ENCODE results near the gene CLSTN2. TPM values are rescaled to one million over a fixed set of nuclear protein-coding genes. Genes with fewer than 3 reads are reported as not detected.

Gene CLSTN2
- total RNA-seq, 1 experiment from 2014 or later = not detected

- ChIA-PET POLR2A (ENCODE audit: unreplicated experiment) (no interaction called here), CTCF (no interaction called here)
- no peak overlapping the region for H3K4me3 ChIP-seq
- H3K36me3 ChIP-seq (ENCODE audit: low read depth) = no peaks in the 10 kb centered on the region
- peaks cover 4% of the 10 kb centered on the region; the same call in 1 of the 2 replicates for H3K4me1 ChIP-seq (replicated peaks; ENCODE audit: insufficient read depth)
- no peaks in the 10 kb centered on the region for H3K27me3 ChIP-seq (ENCODE audit: insufficient read depth, low read depth)
- H3K4me2 ChIP-seq = no peak overlapping the region
- H3K27ac ChIP-seq = no peak overlapping the region
- intact Hi-C loops (cut with micrococcal nuclease; ENCODE audit: unreplicated experiment) = no loop called here
- no TSS peak for BruUV-seq (replicated peaks)
- H2AFZ ChIP-seq = no peak overlapping the region
- no peaks in the 10 kb centered on the region for H3K79me2 ChIP-seq (ENCODE audit: low read depth)
- H4K20me1 ChIP-seq (ENCODE audit: insufficient read depth) = no peaks in the 10 kb centered on the region
- H3K9me3 ChIP-seq (ENCODE audit: insufficient read depth, low read depth) = no peaks in the 10 kb centered on the region
- no peak for TF ChIP-seq EZH2 (IDR thresholded peaks at IDR 0.05; ENCODE audit: low read depth)
- TF ChIP-seq, protein P1, sequence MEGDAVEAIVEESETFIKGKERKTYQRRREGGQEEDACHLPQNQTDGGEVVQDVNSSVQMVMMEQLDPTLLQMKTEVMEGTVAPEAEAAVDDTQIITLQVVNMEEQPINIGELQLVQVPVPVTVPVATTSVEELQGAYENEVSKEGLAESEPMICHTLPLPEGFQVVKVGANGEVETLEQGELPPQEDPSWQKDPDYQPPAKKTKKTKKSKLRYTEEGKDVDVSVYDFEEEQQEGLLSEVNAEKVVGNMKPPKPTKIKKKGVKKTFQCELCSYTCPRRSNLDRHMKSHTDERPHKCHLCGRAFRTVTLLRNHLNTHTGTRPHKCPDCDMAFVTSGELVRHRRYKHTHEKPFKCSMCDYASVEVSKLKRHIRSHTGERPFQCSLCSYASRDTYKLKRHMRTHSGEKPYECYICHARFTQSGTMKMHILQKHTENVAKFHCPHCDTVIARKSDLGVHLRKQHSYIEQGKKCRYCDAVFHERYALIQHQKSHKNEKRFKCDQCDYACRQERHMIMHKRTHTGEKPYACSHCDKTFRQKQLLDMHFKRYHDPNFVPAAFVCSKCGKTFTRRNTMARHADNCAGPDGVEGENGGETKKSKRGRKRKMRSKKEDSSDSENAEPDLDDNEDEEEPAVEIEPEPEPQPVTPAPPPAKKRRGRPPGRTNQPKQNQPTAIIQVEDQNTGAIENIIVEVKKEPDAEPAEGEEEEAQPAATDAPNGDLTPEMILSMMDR (conservative IDR thresholded peaks at IDR 0.05) = no peak
- no peak for DNase-seq
- no peaks in the 10 kb centered on the region for H3F3A ChIP-seq (ENCODE audit: insufficient read depth, low read depth)
- no peaks in the 10 kb centered on the region for H3K9me2 ChIP-seq (ENCODE audit: insufficient read depth)
These were observed 406.9 kb downstream of the CLSTN2 start for GRCh38 chr3:140341817-140342403.

DNA sequence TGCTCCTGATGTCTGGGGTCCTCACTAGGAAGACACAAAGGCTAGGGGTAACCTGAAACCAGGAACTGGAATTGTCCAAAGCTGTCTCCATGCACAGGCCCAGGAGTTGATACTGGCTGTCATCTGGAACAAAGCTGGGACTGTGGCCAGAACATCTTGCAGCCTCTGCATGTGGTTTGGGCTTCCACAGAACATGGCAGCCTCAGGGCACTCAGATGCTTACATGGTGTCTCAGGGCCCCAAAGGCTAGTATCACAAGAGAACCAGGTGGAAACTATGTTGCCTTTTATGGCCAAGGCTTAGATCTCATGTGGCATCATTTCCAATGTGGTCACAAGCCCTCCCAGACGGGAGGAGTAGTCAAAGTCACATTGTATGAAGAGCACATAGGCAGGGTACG lies 407.7 kb downstream of the CLSTN2 start:
- no TSS peak for BruUV-seq (replicated peaks)
- Histone ChIP-seq H2AFZ (no peak overlapping the region), H3K27ac (no peak overlapping the region), H3K36me3 (ENCODE audit: low read depth) (no peaks in the 10 kb centered on the region), H3K4me2 (no peak overlapping the region), H3K9me2 (ENCODE audit: insufficient read depth) (no peaks in the 10 kb centered on the region), H3K79me2 (ENCODE audit: low read depth) (no peaks in the 10 kb centered on the region), H3K4me3 (no peak overlapping the region), H4K20me1 (ENCODE audit: insufficient read depth) (no peaks in the 10 kb centered on the region), H3F3A (ENCODE audit: insufficient read depth, low read depth) (no peaks in the 10 kb centered on the region), H3K27me3 (ENCODE audit: insufficient read depth, low read depth) (no peaks in the 10 kb centered on the region), H3K9me3 (ENCODE audit: insufficient read depth, low read depth) (no peaks in the 10 kb centered on the region), H3K4me1 (replicated peaks; ENCODE audit: insufficient read depth) (peaks cover 10% of the 10 kb centered on the region; the same call in 1 of the 2 replicates)
- POLR2A ChIA-PET (ENCODE audit: unreplicated experiment) = no interaction called here
- DNase-seq = no peak
- TF ChIP-seq, protein P1 (conservative IDR thresholded peaks at IDR 0.05) = no peak
- TF ChIP-seq EZH2 (IDR thresholded peaks at IDR 0.05; ENCODE audit: low read depth) = no peak
- intact Hi-C loops (cut with micrococcal nuclease; ENCODE audit: unreplicated experiment) = no loop called here
- CTCF ChIA-PET = no interaction called here

DNA sequence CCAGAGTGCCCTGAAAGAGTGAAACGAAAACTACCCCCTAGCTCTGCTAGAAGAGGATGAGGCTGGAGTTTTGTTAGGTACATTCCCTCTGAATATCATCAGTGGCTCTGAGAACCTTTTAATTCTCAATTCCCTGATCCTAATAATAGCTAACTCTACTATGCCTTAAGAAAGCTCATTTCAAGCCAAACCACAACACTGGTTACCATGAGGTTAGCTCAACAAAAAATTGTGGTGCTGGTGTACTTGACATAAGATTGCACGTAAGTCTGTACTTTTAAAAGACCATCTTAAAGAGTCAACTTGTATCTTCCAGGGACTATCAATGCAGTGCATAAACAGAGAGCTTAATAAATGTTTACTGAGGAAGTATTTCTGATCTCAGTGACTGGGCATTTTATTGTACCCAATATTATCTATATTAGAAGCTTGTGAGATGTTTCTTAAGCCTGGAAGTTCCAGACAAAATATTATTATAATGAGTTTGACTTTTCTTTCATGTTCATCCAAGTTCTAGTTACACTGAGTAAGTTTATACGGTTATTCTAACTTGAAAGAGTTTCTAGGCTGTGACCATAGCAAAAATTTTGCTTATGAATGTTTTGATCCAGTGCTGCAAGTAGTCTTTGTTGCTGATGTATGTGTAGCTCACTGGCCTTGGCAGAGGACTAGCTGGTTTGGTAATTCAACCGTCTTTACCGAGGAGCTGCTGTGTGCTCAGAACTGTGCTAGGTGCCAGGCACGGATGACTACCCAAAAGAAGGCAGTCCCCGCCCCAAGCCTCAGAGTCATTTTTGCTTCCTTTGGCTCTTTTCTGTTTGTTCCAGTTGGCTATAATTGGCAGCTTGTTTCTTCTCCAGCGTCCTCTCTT lies 408.5 kb downstream of the CLSTN2 start:
- H3K4me2 ChIP-seq = no peak overlapping the region
- no peaks in the 10 kb centered on the region for H3K36me3 ChIP-seq (ENCODE audit: low read depth)
- H3K79me2 ChIP-seq (ENCODE audit: low read depth) = no peaks in the 10 kb centered on the region
- H3K27ac ChIP-seq = no peak overlapping the region
- no peaks in the 10 kb centered on the region for H3K9me2 ChIP-seq (ENCODE audit: insufficient read depth)
- intact Hi-C loops (cut with micrococcal nuclease; ENCODE audit: unreplicated experiment) = no loop called here
- H3F3A ChIP-seq (ENCODE audit: insufficient read depth, low read depth) = no peaks in the 10 kb centered on the region
- POLR2A ChIA-PET (ENCODE audit: unreplicated experiment) = no interaction called here
- no TSS peak for BruUV-seq (replicated peaks)
- H3K9me3 ChIP-seq (ENCODE audit: insufficient read depth, low read depth) = no peaks in the 10 kb centered on the region
- H2AFZ ChIP-seq = no peak overlapping the region
- TF ChIP-seq EZH2 (IDR thresholded peaks at IDR 0.05; ENCODE audit: low read depth) = no peak
- TF ChIP-seq, protein P1 (conservative IDR thresholded peaks at IDR 0.05) = no peak
- CTCF ChIA-PET = interaction anchor here (0.6 kb wide), 1 partner anchor 201 kb away, joined by 10 read pairs; no protein-coding TSS in a partner anchor
- H3K4me1 ChIP-seq (replicated peaks; ENCODE audit: insufficient read depth) = peaks cover 10% of the 10 kb centered on the region; the same call in 1 of the 2 replicates
- H4K20me1 ChIP-seq (ENCODE audit: insufficient read depth) = no peaks in the 10 kb centered on the region
- DNase-seq = no peak
- no peaks in the 10 kb centered on the region for H3K27me3 ChIP-seq (ENCODE audit: insufficient read depth, low read depth)
- no peak overlapping the region for H3K4me3 ChIP-seq

All from PC-9 (cell line).